GM21390 (cell line): Measurements from ENCODE around the gene ZFR2.
"Not testable (repeated sequence)": the region's sequence is repeated elsewhere in the genome, so short reads cannot be mapped to it uniquely, and the experiment has no call there.

Source experiments
- ATAC-seq: cut with Tn5 transposase; IDR thresholded peaks from one replicate; pipeline ENCODE4 v1.9.1; 2021; ENCODE audit not compliant: unreplicated experiment

ZFR2 gene

DNA sequence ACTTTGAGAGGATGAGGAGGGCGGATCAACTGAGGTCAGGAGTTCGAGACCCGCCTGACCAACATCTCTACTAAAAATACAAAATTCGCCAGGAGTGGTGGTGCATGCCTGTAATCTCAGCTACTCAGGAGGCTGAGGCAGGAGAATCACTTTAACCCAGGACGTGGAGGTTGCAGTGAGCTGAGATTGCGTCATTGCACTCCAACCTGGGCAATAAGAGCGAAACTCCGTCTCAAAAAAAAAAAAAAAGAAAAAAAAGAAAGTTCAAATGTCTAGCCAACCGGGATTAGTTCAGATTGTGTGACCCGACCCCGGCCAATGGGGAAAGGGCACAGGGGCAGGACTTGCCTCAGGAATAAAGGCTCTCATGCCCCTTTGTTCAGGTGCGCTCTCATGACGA is 5.9 kb upstream of the ZFR2 start:
- ATAC-seq: not testable (repeated sequence)

DNA sequence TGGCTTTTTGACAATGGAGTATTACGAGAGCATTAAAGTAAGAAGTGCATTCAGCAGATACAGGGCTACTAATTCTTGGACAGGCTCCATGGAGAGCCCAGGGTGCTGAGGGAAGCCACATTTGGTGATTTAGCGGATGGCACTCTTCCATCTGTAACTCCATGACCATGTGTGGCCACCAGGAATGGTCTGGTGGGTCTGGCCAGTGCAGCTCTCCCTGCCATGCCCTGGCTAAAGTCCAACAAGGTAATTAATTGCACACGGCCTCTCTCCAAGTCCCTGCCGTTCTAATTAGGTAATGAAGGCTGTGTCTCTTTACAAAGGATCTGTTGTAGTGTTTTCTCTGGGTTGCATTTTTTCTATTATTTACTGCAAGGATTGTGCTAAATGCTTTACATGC is 4.3 kb upstream of the ZFR2 start:
- no peak for ATAC-seq

DNA sequence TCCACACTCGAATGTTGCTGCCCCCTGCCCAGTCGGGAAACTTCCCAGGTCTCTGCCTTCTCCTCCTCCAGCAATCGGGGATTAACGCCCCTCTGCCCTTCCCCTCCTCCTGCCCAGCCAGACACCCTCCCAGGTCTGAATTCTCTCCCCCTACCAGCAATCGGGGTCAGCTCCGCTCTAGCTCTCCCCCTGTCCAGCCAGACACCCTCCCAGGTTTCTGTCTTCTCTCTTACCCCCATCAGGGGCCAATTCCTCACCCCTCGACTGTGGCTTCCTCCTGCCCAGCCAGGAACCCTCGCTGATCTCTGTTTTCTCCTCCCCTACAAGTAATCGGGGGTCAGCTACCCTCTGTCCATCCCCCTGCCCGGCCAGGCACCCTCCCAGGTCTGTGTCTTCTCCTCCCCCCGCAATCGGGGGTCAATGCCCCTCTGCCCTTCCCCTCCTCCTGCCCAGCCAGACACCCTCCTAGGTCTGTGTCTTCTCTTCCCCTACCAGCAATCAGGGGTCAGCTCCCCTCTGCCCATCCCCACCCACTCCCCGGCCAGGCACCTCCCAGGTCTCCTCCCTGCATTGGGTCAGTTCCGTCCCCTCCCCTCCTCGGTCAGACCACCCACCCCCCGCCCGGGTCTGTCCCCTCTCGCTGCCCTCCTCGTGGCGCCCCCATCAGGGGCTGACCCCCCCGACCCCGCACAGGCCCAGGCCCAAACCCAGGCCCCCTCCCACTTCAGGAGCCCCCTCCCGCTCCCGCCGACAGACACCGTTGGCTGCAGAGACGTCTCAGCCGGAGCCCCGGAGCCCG is 668 bp downstream of the ZFR2 start:
- no peak for ATAC-seq

DNA sequence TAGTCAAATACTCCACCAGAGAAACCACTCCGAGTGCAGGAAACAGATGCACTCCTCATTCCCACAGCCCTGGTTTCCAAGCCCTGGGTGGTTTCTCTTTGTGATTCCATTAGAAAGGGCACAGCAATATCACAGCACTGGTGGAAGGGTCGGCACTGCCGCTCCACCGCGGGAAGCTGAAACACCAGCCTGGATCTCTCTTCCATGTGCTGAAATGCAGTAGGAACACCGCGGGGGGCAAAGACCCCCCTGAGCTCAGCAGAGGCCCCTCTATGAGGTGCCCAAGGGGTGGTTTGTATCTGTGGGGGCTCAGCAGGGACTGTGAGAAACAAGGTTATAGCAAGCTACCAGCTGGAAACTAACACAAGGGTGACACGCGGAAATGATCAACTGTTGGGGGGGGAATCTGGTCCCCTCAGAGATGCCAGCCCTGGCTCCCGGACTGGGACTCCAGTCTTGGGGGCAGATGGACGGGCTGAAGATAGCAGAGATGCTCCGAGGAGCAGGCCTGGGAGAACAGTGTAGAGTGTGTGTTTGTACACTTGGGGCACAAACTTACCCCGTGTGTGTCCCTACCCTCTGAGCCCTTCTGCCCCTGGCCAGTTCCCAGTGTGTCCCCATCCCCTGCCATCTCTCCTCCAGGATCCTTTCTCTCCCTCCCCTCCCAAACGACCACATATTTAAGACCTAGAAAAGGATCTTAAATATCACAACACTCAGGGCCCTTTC is 1.8 kb downstream of the ZFR2 start:
- no peak for ATAC-seq

DNA sequence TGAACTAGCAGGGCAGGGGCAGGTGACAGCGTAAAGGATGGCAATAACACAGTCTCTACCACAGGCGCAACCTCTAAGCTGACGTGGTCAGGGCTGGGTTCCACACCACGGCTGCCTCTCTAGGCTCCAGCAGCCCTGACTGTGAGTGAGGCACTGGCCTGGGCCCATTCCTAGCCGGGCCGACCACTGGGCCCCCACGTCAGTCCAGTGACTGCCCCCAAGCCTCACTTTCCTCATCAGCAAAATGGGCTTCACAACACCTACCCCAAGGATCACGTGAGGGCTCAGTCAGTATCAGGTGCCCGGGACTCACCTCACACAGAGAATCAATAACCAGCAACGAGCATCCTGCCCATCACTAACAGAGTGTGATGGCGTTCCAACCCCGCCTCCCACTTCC is 5.2 kb downstream of the ZFR2 start:
- ATAC-seq: no peak

DNA sequence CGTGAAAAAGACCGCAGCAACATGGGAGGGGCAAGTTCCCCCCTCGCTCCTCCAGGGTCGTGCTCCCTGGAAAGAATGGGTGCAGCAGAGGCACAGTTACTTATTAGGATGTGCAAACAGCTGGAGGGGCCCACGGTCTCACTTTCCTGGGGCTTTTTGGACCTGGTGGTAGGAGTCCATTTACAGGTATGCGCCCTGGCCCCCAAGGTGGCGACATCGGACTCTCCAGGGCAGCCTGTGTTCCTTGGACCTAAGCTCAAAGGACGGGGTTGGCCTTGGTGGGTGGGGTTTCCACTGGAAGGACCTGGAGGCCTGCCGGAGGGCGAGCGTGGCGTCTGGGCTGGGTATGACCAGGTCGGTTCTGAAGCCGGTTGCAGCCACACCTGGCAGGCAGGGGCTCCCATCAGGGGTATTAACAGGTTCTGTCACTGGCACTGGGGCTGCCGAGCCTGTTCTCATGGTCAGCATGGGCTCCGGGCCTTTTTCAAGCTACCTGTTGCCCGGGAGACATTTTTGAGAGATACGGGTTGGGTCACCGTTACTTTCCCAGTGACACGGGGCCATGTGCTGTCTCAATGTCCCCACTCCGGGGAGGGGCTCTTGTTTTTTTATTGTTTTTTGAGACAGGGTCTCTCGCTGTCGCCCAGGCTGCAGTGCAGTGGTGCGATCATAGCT is 5.9 kb downstream of the ZFR2 start:
- no peak for ATAC-seq

DNA sequence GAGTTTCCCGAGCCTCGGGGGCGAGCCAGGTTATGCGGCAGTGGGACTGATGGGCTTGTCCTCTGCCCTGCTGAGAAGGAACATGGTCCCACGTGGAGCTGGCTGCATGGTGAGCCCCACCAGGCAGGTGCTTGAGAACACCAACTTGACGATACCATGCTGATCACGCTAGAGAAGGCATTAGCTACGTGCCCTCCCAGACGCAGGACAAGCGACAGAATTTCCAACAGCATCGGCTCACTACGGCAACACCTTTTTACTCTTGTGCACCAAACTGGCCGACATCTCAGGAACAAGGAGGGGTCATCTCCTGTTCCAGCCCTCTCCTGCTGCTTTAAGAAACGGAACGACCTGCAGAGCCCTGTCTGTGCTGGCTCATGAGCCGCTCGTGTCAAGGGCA is 8.3 kb downstream of the ZFR2 start:
- ATAC-seq: no peak

DNA sequence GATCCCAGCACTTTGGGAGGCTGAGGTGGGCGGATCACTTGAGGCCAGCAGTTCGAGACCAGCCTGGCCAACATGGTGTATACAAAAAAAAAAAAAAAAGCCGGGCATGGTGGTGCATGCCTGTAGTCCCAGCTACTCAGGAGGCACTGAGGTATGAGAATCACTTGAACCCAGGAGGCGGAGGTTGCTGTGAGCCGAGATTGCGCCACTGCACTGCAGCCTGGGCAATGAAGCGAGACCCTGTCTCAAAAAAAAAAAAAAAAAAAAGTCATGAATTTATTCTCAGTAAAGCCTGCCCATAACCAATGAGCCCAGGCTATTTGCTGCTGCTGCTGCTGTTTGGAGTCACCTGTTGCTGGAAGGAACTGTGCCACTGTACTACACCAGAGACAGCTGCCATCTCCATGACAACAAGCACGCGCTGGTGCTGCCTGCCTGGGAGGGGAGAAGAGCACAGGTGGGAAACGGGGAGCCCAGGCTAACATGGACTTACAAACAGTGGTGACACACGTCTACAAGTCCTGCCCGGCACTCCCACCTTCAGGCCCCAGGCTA is 11.3 kb downstream of the ZFR2 start:
- ATAC-seq: no peak

DNA sequence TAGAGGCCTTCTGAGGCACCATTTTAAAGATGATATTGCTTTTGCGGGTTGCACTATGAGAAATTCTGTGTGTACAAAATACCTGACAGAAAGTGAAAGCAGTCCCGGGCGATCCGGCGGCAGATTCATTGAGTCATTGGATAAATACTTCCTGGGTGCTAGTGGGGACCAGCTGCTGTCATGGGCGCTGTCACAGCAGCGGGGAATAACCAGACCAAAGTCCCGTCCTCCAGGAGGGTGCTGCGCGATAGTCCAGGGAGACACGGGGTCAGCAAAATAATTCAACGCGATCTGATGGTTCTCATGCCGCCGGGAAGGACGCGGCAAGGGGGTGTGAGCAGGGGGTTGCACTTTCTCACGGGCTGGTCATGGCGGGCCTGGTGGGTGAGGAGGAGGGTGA is 13.5 kb downstream of the ZFR2 start:
- no peak for ATAC-seq

DNA sequence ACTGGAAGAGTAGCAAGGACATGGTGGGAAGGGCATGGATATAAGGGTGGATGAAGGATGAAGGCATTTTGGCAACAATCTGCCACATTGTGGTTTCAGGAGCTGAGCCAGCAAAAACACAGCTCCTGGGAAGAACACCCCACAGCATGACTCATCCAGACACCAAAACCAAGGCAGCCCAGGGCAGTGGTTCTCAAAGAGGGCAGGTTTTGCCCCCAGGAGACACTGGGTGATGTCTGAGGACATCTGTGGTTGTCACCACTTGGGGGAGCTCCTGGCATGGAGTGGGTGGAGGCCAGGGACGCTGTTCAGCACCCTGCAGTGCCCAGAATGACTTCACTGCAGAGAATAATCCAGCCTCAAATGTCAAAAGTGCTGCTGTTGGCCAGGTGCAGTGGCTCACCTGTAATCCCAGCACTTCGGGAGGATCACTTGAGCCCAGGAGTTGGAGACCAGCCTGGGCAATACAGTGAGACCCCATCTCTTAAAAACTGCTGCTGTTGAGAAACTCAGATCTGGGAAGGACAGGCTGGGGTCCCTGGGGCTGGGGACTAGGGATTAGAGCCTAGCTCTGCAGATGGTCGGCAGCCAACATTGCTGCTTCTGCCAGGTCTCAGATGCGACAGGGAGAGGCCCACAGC is 16.1 kb downstream of the ZFR2 start:
- no peak for ATAC-seq

DNA sequence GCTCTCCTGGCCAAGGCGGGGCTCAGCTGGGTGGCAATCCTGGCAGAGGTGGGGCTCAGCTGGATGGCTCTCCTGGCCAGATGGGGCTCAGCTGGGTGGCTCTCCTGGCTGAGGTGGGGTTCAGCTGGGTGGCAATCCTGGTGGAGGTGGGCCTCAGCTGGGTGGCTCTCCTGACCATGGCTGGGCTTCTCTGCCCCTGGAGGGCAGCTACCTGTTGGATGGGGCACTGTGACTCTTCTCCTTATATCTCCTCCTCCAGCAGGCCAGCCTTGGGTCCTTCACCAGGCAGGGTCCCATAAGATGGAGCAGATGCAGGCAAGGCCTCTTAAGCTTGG is 16.7 kb downstream of the ZFR2 start:
- no peak for ATAC-seq

DNA sequence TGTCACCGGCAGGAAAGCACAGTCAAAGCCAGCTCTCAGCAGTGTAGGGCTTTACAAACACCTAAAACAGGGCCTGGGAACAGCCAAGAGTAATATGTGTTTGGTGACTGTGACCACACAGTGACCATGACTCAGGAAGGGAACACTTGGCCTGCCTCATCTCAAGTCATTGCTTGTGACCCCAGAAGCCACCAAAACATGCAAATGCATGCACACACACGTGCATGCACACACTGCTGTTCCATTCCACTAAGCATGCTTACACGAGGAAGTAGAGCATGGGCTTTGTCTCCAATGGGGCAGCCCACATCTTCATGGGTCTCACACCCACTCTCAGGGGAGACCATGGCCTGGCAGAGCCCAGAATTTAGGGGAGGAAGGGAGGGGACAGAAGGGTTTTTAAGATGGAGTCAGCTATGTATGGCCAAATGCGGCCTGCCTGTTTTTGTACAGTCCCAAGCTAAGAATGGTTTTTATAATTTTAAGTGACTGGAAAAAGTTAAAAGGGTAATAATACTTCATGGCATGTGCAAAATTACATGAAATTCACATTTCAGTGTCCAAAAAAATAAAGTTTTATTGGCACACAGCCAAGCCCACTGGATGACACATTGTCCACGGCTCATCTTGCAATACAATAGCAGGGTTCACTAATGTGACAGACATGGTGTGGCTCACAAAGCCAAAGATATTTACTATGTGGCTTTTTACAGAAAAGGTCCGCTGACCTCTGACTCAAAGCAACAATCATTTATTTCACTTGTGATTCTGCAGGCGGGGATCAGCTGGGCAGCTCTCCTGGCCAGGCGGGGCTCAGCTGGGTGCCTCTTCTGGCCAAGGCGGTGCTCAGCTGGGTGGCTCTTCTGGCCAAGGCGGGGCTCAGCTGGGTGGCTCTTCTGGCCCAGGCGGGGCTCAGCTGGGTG is 17.3 kb downstream of the ZFR2 start:
- no peak for ATAC-seq

DNA sequence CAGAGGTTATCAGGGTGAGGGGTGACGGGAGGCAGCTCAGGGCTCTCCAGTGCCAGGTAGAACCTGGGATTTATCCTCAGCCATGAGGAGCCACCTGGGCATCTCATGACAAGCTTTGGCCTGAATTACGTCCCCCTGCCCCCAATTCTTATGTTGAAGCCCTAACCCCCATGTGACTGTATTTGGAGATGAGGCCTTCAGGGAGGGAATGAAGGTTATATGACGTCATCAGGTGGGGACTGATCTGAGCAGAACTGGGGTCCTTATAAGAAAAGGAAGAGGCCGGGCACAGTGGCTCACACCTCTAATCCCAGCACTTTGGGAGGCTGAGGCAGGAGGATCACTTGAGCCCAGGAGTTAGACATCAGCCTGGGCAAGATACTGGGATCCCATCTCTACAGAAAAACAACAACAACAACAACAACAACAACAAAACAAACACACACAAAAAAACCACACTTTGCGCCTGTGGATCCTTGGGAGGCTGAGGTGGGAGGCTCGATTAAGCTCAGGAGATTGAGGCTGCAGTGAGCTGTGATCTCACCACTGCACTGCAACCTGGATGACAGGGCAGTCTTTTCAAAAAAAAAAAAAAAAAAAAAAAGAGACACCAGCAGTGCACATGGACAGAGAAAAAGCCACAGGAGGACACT is 18.4 kb downstream of the ZFR2 start:
- ATAC-seq: no peak

DNA sequence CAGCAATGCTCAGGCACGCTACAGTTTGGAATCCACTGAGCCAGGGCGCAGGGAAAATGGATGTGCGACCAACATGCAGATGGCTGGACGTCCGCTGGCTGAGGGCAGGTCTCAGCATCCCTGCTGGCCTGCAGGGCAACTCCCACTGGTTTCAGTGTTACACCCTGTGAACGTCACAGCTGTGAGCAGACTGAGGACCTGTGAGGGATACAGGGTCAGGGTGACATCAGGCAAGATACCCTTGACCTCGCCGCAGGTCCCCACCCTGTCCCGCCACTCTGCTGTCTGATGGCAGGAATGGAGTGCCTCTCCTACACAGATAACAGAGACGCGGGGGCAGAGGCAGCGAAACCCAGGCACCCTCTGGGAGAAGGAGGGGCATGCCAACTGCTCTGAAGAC is 19.1 kb downstream of the ZFR2 start:
- no peak for ATAC-seq

DNA sequence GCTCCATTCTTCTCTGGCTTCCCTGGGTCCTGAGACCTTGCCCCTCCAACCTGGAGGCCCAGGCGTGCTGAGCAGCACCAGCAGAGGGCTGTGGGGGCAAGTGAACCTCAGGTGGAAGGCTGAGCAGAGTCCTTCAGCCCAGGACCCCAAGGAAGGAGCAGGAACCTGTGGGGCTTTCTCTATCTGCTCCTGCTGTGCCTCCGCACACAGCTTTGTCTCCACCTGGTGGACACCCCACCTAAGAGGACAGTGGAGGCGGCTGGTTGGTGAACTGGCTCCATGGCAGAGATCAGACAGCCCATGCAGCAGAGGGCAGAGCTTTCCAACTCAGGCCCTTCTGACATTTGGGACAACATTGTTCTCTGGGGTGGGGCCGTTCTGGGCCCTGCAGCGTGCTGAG is 19.7 kb downstream of the ZFR2 start:
- ATAC-seq: no peak

DNA sequence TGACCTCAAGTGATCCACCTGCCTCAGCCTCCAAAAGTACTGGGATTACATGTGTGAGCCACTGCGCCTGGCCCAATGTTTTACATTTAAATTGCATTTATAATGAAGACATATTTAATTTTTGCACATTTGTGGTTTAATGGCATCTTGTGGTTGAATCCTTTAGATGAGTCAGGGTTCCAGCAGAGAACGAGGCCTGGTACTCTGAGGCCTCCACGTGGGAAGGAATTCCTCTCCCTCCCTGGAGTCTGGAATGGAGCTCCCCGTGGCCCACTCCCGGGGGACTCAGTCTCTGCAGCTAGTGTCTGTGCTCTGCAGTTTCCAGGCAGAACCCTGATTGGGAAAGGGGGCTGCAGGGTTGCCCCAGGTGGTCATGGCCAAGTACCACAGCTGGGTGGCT is 24.2 kb downstream of the ZFR2 start:
- no peak for ATAC-seq

DNA sequence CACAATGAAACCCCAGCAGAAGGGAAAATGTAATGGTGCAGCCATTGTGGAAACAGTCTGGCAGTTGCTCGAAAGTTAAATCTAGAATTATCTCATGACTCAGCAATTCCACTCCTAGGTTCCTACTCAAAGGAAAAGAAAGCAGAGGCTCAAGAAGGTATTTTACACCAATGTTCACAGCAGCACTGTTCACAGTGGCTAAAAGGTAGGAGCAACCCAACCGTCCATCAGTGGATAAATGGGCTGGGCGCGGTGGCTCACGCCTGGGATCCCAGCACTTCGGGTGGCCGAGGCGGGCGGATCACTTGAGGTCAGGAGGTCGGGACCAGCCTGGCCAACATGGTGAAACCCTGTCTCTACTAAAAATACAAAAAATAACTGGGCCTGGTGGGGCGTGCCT is 25.9 kb downstream of the ZFR2 start:
- ATAC-seq: no peak

DNA sequence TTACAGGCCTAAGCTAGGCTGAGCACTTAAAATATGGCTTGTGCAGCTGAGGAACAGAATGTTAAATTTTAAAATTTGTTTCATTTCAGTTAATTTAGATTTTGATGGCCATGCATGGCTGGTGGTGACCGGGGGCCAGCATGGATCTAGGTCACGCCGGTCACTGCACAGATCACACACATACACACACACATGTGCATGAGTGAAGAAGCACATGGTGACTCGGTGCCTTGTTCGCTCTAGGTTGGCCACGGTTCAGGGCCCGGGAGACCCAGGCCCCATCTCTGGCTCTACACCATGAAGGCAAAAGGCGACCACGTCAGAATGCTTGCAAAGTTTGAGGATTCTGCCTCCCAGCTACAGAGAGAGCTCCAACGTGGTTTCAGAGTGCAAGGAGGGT is 28.0 kb downstream of the ZFR2 start:
- no peak for ATAC-seq

DNA sequence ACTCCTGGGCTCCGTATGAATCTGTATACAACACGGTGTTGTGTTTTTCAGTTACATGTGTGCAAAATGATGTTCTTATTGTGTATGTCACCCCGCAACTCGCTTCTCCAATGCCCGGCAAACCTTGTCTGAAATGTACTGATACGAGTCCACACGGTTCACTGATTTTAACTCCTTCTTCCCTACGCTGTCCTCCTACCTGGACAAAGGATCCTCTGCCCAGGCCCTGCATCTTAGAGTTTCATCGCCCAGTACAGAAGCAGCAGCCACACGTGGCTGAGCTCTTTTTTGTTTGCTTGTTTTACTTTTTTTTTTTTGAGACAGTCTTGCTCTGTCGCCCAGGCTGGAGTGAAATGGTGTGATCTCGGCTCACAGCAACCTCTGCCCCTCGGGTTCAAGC is 28.9 kb downstream of the ZFR2 start:
- ATAC-seq: no peak

DNA sequence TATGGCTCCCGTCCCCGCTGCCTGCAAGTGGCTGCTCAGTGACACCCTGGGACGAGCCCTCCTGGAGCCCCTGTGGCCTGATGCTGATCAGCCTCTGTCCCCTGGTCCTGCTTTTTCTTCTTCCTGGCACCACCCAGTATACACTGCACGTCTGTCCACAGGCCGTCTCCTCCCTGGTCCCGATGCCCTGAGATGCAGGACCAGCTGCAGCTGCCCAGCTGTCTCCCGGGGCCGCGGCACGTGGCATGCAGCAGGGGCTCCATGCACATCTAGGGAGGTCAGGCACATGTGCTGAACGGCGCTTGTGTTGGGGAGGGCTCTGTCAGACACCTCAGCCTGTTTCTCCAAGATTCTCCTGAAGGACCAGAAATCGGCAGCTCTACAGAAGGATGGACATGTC is 30.2 kb downstream of the ZFR2 start:
- no peak for ATAC-seq
